Measurements from ENCODE around the gene KIF6.

KIF6 gene

DNA sequence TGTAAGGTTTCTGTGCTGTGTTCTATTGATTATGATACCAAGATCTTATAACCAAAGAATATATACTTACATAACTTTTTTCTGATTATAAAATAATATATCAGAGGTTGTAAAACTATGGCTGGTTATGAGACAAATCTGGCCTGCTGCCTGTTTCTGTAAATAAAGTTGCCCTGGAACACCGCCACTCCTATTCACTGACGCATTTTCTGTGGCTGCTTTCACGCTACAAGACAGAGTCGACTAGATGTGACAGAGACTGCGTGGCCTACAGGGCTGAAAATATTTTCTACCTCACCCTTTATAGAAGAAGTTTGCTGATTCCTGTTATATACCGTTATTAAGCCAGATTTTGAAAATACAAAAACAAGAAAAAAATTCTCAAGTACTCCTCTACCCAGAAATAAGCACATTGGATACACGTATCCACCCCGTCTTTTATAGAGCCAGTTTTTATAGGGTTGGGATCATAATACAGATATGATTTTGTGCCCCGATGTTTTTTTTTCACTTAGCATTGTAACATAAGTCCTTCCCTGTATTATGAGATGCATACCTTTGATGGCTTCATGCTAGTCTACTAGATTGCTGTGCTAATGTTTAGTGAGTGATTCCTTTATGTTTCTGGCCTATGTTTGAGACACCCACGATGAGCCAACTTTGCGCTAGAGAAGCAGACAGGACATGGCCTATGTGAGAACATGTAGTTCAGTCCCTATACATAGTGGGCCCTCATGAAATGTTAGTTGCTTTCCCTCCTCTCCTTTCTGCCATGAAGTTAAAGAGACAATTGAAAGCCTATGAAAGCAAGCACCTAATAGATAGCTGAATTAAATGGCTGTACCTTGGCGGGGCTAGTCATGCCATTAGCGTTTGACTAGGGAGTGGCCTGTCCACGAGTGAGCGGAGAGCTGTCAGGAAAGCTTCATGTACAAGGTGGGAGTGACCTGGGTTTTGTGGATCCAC lies 304.6 kb downstream of the KIF6 start:
- Histone ChIP-seq H3K4me3 (ENCODE audit: low read length) (no peak overlapping the region), H3K9me3 (replicated peaks; ENCODE audit: low read length) (no peaks in the 10 kb centered on the region), H3K4me2 (ENCODE audit: low read length) (no peak overlapping the region), H3K36me3 (ENCODE audit: insufficient read depth, low read length) (no peaks in the 10 kb centered on the region), H3K4me1 (ENCODE audit: control insufficient read depth, insufficient read depth, low read length) (peaks cover 17% of the 10 kb centered on the region), H3K27me3 (ENCODE audit: control insufficient read depth, insufficient read depth, low read length) (no peaks in the 10 kb centered on the region), H3K9ac (ENCODE audit: low read depth, low read length) (no peak overlapping the region)

DNA sequence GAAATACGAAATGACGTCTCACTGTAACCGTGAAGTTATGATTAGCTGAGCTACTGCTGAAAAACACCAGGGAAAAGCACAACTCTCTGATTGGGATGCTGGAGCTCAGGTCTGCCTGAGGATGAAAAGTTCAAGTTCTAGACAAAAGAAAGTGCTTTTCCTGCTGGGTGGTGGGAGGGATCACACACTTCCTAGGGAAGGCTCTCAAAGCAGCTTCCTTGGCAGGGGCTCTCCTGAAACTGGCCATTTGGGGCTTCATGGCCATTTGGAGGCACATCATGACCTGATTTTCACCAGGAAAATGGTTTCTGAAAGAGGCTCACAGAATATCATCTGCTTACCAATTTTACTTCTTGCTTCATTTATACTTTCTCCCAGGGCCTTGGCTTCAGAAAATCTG lies 305.6 kb downstream of the KIF6 start:
- Histone ChIP-seq H3K4me3 (ENCODE audit: low read length) (no peak overlapping the region), H3K4me1 (ENCODE audit: control insufficient read depth, insufficient read depth, low read length) (peaks cover 13% of the 10 kb centered on the region), H3K9ac (ENCODE audit: low read depth, low read length) (no peak overlapping the region), H3K36me3 (ENCODE audit: insufficient read depth, low read length) (no peaks in the 10 kb centered on the region), H3K27me3 (ENCODE audit: control insufficient read depth, insufficient read depth, low read length) (no peaks in the 10 kb centered on the region), H3K4me2 (ENCODE audit: low read length) (no peak overlapping the region), H3K9me3 (replicated peaks; ENCODE audit: low read length) (no peaks in the 10 kb centered on the region)

DNA sequence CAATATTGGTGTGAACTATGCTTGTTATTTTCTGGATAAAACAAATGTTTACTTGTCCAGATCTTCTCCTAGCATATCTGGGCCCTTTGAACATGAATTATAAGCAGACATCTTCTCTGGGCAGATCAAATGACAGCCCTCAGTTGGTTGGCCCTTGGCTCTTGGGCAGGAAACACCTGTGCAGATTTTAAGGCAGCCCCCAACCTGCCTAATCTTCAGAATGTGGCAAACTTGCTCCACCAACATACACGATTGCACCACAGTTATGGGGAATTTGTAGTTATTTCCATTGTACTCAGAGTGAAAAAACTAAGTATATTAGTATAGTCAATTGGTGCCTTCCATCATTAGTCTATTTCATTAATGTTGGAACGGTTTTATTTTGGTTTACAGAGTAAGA lies 307.8 kb downstream of the KIF6 start:
- Histone ChIP-seq H3K27me3 (ENCODE audit: control insufficient read depth, insufficient read depth, low read length) (no peaks in the 10 kb centered on the region), H3K9ac (ENCODE audit: low read depth, low read length) (no peak overlapping the region), H3K36me3 (ENCODE audit: insufficient read depth, low read length) (no peaks in the 10 kb centered on the region), H3K4me1 (ENCODE audit: control insufficient read depth, insufficient read depth, low read length) (peaks cover 13% of the 10 kb centered on the region), H3K4me3 (ENCODE audit: low read length) (no peak overlapping the region), H3K4me2 (ENCODE audit: low read length) (no peak overlapping the region), H3K9me3 (replicated peaks; ENCODE audit: low read length) (no peaks in the 10 kb centered on the region)

DNA sequence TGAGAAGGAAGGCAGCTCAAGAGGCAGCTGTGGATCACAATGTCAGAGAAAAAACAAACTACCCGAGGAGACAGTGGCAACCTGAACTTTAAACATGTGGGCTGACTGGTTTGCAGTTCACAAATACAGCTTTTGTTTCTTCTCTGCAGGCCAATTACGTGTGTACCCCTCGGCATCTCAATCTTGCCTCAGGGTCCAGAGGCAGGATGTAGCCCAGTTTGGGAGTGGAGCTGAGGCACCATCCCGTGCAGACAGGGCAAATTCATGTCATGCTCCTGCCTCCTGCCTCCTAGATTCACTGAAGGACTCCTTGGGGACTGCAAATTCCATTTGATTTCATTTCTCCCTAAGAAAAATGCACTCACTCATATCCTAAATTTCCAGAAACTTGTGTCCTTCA lies 308.5 kb downstream of the KIF6 start:
- Histone ChIP-seq H3K4me3 (ENCODE audit: low read length) (no peak overlapping the region), H3K9me3 (replicated peaks; ENCODE audit: low read length) (no peaks in the 10 kb centered on the region), H3K27me3 (ENCODE audit: control insufficient read depth, insufficient read depth, low read length) (no peaks in the 10 kb centered on the region), H3K36me3 (ENCODE audit: insufficient read depth, low read length) (no peaks in the 10 kb centered on the region), H3K4me2 (ENCODE audit: low read length) (peak overlapping the region; percentile 12), H3K9ac (ENCODE audit: low read depth, low read length) (peak overlapping the region; percentile 6), H3K4me1 (ENCODE audit: control insufficient read depth, insufficient read depth, low read length) (peaks cover 13% of the 10 kb centered on the region)

DNA sequence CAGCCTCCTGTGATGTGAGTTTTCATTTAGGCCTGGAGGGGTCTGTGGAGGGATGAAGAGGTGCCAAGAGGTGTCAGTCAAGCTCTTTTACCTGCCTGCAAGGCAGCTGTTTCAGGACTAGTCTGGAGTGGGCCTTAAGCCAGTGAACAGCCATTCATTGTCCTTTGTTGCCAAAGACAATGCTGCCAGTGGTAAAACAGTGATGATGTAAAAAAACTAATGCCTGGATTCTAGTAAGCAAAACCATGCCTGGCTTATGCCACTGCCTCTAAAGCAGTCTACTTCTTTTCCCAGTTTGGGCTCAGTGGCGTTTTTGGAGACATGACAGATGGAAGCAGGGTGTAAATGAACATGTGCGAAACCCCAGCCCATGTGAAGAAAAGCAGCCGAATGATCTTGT lies 309.2 kb downstream of the KIF6 start:
- H3K4me1 ChIP-seq (ENCODE audit: control insufficient read depth, insufficient read depth, low read length): peaks cover 13% of the 10 kb centered on the region
- no peaks in the 10 kb centered on the region for H3K36me3 ChIP-seq (ENCODE audit: insufficient read depth, low read length)
- H3K9ac ChIP-seq (ENCODE audit: low read depth, low read length): no peak overlapping the region
- H3K4me2 ChIP-seq (ENCODE audit: low read length): no peak overlapping the region
- no peak overlapping the region for H3K4me3 ChIP-seq (ENCODE audit: low read length)
- no peaks in the 10 kb centered on the region for H3K27me3 ChIP-seq (ENCODE audit: control insufficient read depth, insufficient read depth, low read length)
- H3K9me3 ChIP-seq (replicated peaks; ENCODE audit: low read length): no peaks in the 10 kb centered on the region

DNA sequence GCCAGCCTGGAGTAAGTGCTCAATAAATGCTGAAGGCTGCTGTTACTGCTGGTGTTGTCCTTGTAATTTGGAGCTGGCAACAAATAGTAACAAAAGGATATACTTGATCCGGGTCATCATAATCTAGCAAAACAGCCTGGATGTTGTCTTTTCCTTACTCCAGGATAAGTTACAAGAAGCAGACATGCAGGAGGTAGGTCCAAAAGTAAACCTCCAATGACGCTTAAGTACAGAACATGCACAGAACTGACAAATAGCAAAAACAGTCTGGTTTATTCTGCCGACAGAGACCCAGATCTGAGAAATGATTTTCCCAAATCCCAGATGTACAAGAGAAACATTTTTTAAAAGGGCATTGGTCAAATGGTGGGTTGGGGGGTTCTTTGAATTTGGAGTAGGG lies 309.7 kb downstream of the KIF6 start:
- peaks cover 13% of the 10 kb centered on the region for H3K4me1 ChIP-seq (ENCODE audit: control insufficient read depth, insufficient read depth, low read length)
- H3K4me2 ChIP-seq (ENCODE audit: low read length): no peak overlapping the region
- no peaks in the 10 kb centered on the region for H3K36me3 ChIP-seq (ENCODE audit: insufficient read depth, low read length)
- no peak overlapping the region for H3K9ac ChIP-seq (ENCODE audit: low read depth, low read length)
- H3K27me3 ChIP-seq (ENCODE audit: control insufficient read depth, insufficient read depth, low read length): no peaks in the 10 kb centered on the region
- no peaks in the 10 kb centered on the region for H3K9me3 ChIP-seq (replicated peaks; ENCODE audit: low read length)
- no peak overlapping the region for H3K4me3 ChIP-seq (ENCODE audit: low read length)

DNA sequence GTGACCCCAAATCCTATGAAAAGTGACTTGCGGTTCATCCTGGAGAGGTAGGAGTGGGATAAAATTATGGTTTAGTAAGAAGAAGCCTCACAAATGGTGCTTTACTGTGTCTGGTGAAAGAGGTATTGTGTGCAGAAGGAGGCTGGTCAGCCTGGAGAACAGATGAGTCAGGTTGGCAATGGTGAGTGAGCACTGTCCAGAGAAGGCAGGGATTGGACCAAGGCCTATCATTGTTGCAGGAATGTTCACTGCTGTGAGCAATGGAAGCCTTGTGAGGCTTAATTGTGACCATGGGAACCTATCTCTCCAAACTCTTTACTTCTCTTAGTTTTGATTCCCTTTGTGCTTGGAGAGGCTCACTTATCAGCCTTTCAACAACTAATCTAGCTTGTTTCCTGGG lies 313.7 kb downstream of the KIF6 start:
- Histone ChIP-seq H3K4me3 (ENCODE audit: low read length) (no peak overlapping the region), H3K27me3 (ENCODE audit: control insufficient read depth, insufficient read depth, low read length) (no peaks in the 10 kb centered on the region)

DNA sequence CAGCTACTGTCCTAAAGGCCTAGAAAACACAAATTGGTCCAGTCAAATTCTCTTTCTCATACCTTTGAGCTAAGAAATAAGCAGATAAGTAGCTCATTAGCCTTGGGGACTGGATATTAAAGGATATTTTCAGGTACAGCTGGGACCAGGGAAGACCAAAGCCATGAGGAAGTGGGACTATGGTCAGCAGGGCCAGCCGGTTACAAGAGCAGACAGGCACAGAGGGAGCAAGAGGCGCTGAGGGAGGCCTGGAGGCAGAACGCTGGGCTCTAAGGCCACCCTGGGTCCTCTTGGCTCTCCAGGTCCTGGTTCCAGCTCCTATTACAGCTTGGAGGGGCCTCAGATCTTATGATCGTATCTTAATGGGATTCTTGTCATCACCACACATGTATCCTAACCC lies 314.2 kb downstream of the KIF6 start:
- H3K27me3 ChIP-seq (ENCODE audit: control insufficient read depth, insufficient read depth, low read length): no peaks in the 10 kb centered on the region
- no peak overlapping the region for H3K4me2 ChIP-seq (ENCODE audit: low read length)
- no peaks in the 10 kb centered on the region for H3K9me3 ChIP-seq (replicated peaks; ENCODE audit: low read length)
- no peaks in the 10 kb centered on the region for H3K4me1 ChIP-seq (ENCODE audit: control insufficient read depth, insufficient read depth, low read length)
- no peak overlapping the region for H3K4me3 ChIP-seq (ENCODE audit: low read length)
- no peak overlapping the region for H3K9ac ChIP-seq (ENCODE audit: low read depth, low read length)
- no peaks in the 10 kb centered on the region for H3K36me3 ChIP-seq (ENCODE audit: insufficient read depth, low read length)

More for the DNA sequence above, 313.7 kb downstream of the KIF6 start:
- H3K9ac ChIP-seq (ENCODE audit: low read depth, low read length): no peak overlapping the region
- no peak overlapping the region for H3K4me2 ChIP-seq (ENCODE audit: low read length)
- no peaks in the 10 kb centered on the region for H3K9me3 ChIP-seq (replicated peaks; ENCODE audit: low read length)
- no peaks in the 10 kb centered on the region for H3K36me3 ChIP-seq (ENCODE audit: insufficient read depth, low read length)
- H3K4me1 ChIP-seq (ENCODE audit: control insufficient read depth, insufficient read depth, low read length): peaks cover 4% of the 10 kb centered on the region

DNA sequence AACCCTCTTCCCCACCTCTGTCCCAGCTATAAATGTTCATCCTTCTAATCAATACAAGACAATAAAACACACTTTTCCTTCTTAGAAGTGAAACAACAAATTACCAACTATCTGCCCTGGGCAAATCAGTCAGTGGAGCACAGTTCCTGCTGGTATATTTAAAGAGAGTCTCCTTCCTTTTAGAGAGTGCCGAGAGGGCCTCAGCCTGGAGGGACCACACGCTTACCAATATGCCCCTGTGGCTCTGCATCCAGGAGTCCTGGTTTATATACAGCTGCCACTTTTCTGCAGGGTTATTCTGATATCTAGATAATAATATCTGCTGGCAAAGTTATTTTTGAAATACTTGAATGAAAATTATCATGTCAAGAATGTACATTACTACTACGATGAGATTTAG lies 315.3 kb downstream of the KIF6 start:
- Histone ChIP-seq H3K4me3 (ENCODE audit: low read length) (no peak overlapping the region), H3K36me3 (ENCODE audit: insufficient read depth, low read length) (no peaks in the 10 kb centered on the region), H3K27me3 (ENCODE audit: control insufficient read depth, insufficient read depth, low read length) (no peaks in the 10 kb centered on the region), H3K4me1 (ENCODE audit: control insufficient read depth, insufficient read depth, low read length) (no peaks in the 10 kb centered on the region), H3K9ac (ENCODE audit: low read depth, low read length) (no peak overlapping the region), H3K9me3 (replicated peaks; ENCODE audit: low read length) (no peaks in the 10 kb centered on the region), H3K4me2 (ENCODE audit: low read length) (no peak overlapping the region)

DNA sequence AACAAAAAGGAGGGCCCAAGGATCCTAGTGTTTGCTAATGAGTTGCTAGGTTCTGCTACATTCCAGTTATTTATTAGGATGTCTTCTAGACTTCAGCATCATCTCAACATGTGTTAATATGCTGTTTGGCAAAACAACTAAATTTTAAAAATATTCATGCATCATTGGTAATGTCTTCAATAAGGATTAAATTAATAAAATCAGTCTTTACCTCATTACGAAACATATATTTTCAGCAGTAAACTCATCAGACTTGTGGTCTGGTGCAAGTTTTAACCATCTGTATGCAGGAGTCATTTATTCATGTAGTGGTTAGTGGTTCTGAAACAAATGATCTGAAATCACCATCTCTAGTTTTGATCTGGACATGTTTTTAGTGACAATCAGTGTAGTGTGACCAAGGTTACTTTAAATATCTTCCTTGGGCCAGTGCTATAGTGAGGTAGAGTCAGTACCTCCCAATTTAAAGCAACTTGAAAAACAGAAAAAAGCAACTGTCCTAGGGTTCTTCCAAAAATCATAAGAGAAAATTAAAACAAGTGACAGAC lies 317.7 kb downstream of the KIF6 start:
- no peaks in the 10 kb centered on the region for H3K4me1 ChIP-seq (ENCODE audit: control insufficient read depth, insufficient read depth, low read length)
- no peaks in the 10 kb centered on the region for H3K9me3 ChIP-seq (replicated peaks; ENCODE audit: low read length)
- no peak overlapping the region for H3K4me3 ChIP-seq (ENCODE audit: low read length)
- H3K4me2 ChIP-seq (ENCODE audit: low read length): no peak overlapping the region
- no peak overlapping the region for H3K9ac ChIP-seq (ENCODE audit: low read depth, low read length)
- H3K27me3 ChIP-seq (ENCODE audit: control insufficient read depth, insufficient read depth, low read length): no peaks in the 10 kb centered on the region
- H3K36me3 ChIP-seq (ENCODE audit: insufficient read depth, low read length): no peaks in the 10 kb centered on the region

DNA sequence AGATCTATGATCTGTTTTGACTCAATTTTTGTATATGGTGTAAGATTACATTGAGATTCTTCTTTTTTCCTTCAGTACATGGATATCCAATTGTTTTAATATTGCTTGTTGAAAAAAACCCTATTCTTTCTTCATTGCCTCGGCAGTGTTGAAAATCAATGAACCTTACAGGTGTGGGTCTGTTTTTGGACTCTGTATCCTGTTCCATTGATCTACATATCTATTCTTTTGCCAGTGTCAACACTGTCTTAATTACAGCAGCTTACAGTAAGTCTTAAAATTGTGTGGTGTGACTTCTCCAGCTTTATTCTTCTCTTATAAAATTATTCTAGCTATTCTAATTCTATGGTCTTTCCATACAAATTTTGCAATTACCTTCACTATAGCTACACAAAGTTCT lies 320.9 kb downstream of the KIF6 start:
- Histone ChIP-seq H3K4me1 (ENCODE audit: control insufficient read depth, insufficient read depth, low read length) (no peaks in the 10 kb centered on the region), H3K36me3 (ENCODE audit: insufficient read depth, low read length) (no peaks in the 10 kb centered on the region), H3K27me3 (ENCODE audit: control insufficient read depth, insufficient read depth, low read length) (no peaks in the 10 kb centered on the region), H3K9me3 (replicated peaks; ENCODE audit: low read length) (no peaks in the 10 kb centered on the region), H3K4me3 (ENCODE audit: low read length) (no peak overlapping the region), H3K4me2 (ENCODE audit: low read length) (no peak overlapping the region), H3K9ac (ENCODE audit: low read depth, low read length) (no peak overlapping the region)

DNA sequence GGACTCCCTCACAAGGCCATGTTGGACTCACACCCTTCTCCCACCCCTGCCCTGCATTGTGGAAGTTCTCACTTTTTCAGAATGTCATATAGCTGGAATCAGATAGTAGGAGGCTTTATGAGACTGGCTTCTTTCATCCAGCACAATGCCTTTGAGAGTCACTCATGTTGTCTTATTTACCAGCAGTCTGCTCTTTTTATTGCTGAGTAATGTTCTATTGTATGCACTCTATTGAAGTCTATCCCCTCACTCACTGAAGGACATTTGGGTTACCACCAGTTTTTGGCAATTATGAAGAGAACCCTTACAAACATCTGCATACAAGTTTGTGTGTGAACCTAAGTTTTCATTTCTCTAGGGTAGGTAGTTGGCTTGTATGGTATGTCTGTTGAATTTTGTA lies 321.9 kb downstream of the KIF6 start:
- no peaks in the 10 kb centered on the region for H3K36me3 ChIP-seq (ENCODE audit: insufficient read depth, low read length)
- no peaks in the 10 kb centered on the region for H3K4me1 ChIP-seq (ENCODE audit: control insufficient read depth, insufficient read depth, low read length)
- no peaks in the 10 kb centered on the region for H3K27me3 ChIP-seq (ENCODE audit: control insufficient read depth, insufficient read depth, low read length)
- H3K9ac ChIP-seq (ENCODE audit: low read depth, low read length): no peak overlapping the region
- no peak overlapping the region for H3K4me3 ChIP-seq (ENCODE audit: low read length)
- H3K9me3 ChIP-seq (replicated peaks; ENCODE audit: low read length): no peaks in the 10 kb centered on the region
- no peak overlapping the region for H3K4me2 ChIP-seq (ENCODE audit: low read length)
